WTC11 (cell line): ENCODE results near the gene AGAP3. TPM values are rescaled to one million over a fixed set of nuclear protein-coding genes. Genes with fewer than 3 reads are reported as not detected.

Experiments
- ATAC-seq: fragments of 200-7000 bp; cut with Tn5 transposase; 2 replicates; pipeline ENCODE4 v1.10.0; 2021; ENCODE audit warnings: mild to moderate bottlenecking, moderate library complexity
- CTCF ChIA-PET: fragments of 300-600 bp; sonication (Branson Sonifier 250); formaldehyde crosslinking; loops from one replicate; lab custom pipeline; 2021; ENCODE audit warnings: antibody characterized with exemption; lab: Charles Lee
- POLR2A ChIA-PET: fragments of 350-600 bp; sonication (Branson Sonifier 250); formaldehyde crosslinking; loops from one replicate; lab custom pipeline; 2021; ENCODE audit warnings: antibody characterized with exemption; lab: Charles Lee
- DNase-seq: peaks from one replicate; pipeline ENCODE4 v3.0.0; 2021; ENCODE audit warnings: low spot score
- H3K27ac Mint-ChIP-seq: 2 replicates; pipeline ENCODE4 v1.8.0; 2021; ENCODE audit warnings: mixed read lengths
- H3K27me3 Mint-ChIP-seq: 2 replicates; pipeline ENCODE4 v1.8.0; 2021; ENCODE audit warnings: low read depth, mild to moderate bottlenecking, moderate library complexity, mixed read lengths
- H3K36me3 Mint-ChIP-seq: 2 replicates; pipeline ENCODE4 v1.8.0; 2021; ENCODE audit warnings: mixed read lengths
- H3K4me1 Mint-ChIP-seq: 2 replicates; pipeline ENCODE4 v1.8.0; 2022; ENCODE audit warnings: mixed read lengths
- H3K4me3 Mint-ChIP-seq: 2 replicates; pipeline ENCODE4 v1.8.0; 2021; ENCODE audit warnings: mild to moderate bottlenecking, moderate library complexity, mixed read lengths
- H3K9me3 Mint-ChIP-seq: 2 replicates; pipeline ENCODE4 v1.8.0; 2021; ENCODE audit warnings: mixed read lengths
- ERG ChIP-seq: fragments of 250-450 bp; sonication (Bioruptor Pico); IDR thresholded peaks from 2 replicates; pipeline ENCODE4 v1.8.0; 2021; ENCODE audit warnings: mild to moderate bottlenecking
- FOXJ3 ChIP-seq: sonication (generic); formaldehyde crosslinking; IDR thresholded peaks from 2 replicates; pipeline ENCODE4 v1.9.0; 2021; ENCODE audit warnings: missing genetic modification reagents, mild to moderate bottlenecking, borderline replicate concordance
- KAT7 ChIP-seq: sonication (generic); formaldehyde crosslinking; IDR thresholded peaks from 2 replicates; pipeline ENCODE4 v1.8.1; 2023; ENCODE audit warnings: missing genetic modification reagents, mild to moderate bottlenecking, borderline replicate concordance
- STAT6 ChIP-seq: sonication (generic); formaldehyde crosslinking; conservative IDR thresholded peaks from 2 replicates; pipeline ENCODE4 v1.8.1; 2023; ENCODE audit warnings: mild to moderate bottlenecking, low read depth, missing genetic modification reagents, moderate library complexity
- TEAD1 ChIP-seq: sonication (generic); formaldehyde crosslinking; IDR thresholded peaks from 2 replicates; pipeline ENCODE4 v1.8.0; 2022; ENCODE audit warnings: mild to moderate bottlenecking, missing genetic modification reagents
- TP53 ChIP-seq: sonication (generic); formaldehyde crosslinking; IDR thresholded peaks from 2 replicates; pipeline ENCODE4 v1.8.1; 2023; ENCODE audit warnings: mild to moderate bottlenecking, missing genetic modification reagents
- ZNF121 ChIP-seq: sonication (generic); formaldehyde crosslinking; IDR thresholded peaks from 2 replicates; pipeline ENCODE4 v1.8.0; 2023; ENCODE audit warnings: missing genetic modification reagents
- ZNF263 ChIP-seq: sonication (generic); formaldehyde crosslinking; IDR thresholded peaks from 2 replicates; pipeline ENCODE4 v1.8.1; 2022; ENCODE audit warnings: low read depth, mild to moderate bottlenecking, moderate library complexity, missing genetic modification reagents
- ZNF532 ChIP-seq: fragments of 250-450 bp; sonication (Bioruptor Pico); IDR thresholded peaks from 2 replicates; pipeline ENCODE4 v1.9.0; 2021; ENCODE audit warnings: mild to moderate bottlenecking, borderline replicate concordance
- ZNF671 ChIP-seq: fragments of 250-450 bp; sonication (Bioruptor Pico); IDR thresholded peaks from 2 replicates; pipeline ENCODE4 v1.8.0; 2021; ENCODE audit warnings: mild to moderate bottlenecking
- total RNA-seq: library from RNA; stranded (reverse); gene quantifications from 3 replicates; pipeline ENCODE4 v1.2.3, GENCODE V29; 2021
- TF ChIP-seq, protein P1 (sequence below): sonication (generic); formaldehyde crosslinking; IDR thresholded peaks from 2 replicates; pipeline ENCODE4 v1.8.1; 2022; ENCODE audit warnings: low read depth, missing genetic modification reagents, borderline replicate concordance
- TF ChIP-seq, protein P2 (sequence below): fragments of 200-600 bp; IDR thresholded peaks from 2 replicates; pipeline ENCODE4 v1.8.0; 2022; ENCODE audit warnings: antibody characterized with exemption
- TF ChIP-seq, protein P3 (sequence below): sonication (generic); formaldehyde crosslinking; conservative IDR thresholded peaks from 2 replicates; pipeline ENCODE4 v1.8.1; 2022; ENCODE audit warnings: mild to moderate bottlenecking, missing genetic modification reagents

The AGAP3 gene
- total RNA-seq, 1 experiment from 2014 or later: 163 TPM

- TF ChIP-seq KAT7 (CRISPR knock-in tag) (no peak), TP53 (CRISPR knock-in tag) (no peak), ZNF121 (CRISPR knock-in tag) (no peak), ZNF671 (no peak), STAT6 (CRISPR knock-in tag) (no peak), ERG (CRISPR knock-in tag) (no peak), ZNF263 (no peak)
- TF ChIP-seq, protein P1, sequence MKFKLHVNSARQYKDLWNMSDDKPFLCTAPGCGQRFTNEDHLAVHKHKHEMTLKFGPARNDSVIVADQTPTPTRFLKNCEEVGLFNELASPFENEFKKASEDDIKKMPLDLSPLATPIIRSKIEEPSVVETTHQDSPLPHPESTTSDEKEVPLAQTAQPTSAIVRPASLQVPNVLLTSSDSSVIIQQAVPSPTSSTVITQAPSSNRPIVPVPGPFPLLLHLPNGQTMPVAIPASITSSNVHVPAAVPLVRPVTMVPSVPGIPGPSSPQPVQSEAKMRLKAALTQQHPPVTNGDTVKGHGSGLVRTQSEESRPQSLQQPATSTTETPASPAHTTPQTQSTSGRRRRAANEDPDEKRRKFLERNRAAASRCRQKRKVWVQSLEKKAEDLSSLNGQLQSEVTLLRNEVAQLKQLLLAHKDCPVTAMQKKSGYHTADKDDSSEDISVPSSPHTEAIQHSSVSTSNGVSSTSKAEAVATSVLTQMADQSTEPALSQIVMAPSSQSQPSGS (CRISPR knock-in tag): no peak
- TF ChIP-seq, protein P2, sequence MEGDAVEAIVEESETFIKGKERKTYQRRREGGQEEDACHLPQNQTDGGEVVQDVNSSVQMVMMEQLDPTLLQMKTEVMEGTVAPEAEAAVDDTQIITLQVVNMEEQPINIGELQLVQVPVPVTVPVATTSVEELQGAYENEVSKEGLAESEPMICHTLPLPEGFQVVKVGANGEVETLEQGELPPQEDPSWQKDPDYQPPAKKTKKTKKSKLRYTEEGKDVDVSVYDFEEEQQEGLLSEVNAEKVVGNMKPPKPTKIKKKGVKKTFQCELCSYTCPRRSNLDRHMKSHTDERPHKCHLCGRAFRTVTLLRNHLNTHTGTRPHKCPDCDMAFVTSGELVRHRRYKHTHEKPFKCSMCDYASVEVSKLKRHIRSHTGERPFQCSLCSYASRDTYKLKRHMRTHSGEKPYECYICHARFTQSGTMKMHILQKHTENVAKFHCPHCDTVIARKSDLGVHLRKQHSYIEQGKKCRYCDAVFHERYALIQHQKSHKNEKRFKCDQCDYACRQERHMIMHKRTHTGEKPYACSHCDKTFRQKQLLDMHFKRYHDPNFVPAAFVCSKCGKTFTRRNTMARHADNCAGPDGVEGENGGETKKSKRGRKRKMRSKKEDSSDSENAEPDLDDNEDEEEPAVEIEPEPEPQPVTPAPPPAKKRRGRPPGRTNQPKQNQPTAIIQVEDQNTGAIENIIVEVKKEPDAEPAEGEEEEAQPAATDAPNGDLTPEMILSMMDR: no peak
- TF ChIP-seq, protein P3, sequence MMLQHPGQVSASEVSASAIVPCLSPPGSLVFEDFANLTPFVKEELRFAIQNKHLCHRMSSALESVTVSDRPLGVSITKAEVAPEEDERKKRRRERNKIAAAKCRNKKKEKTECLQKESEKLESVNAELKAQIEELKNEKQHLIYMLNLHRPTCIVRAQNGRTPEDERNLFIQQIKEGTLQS (CRISPR knock-in tag): no peak
These were observed 39.4 kb upstream of the AGAP3 start (continued) for GRCh38 chr7:151046603-151047573.

DNA sequence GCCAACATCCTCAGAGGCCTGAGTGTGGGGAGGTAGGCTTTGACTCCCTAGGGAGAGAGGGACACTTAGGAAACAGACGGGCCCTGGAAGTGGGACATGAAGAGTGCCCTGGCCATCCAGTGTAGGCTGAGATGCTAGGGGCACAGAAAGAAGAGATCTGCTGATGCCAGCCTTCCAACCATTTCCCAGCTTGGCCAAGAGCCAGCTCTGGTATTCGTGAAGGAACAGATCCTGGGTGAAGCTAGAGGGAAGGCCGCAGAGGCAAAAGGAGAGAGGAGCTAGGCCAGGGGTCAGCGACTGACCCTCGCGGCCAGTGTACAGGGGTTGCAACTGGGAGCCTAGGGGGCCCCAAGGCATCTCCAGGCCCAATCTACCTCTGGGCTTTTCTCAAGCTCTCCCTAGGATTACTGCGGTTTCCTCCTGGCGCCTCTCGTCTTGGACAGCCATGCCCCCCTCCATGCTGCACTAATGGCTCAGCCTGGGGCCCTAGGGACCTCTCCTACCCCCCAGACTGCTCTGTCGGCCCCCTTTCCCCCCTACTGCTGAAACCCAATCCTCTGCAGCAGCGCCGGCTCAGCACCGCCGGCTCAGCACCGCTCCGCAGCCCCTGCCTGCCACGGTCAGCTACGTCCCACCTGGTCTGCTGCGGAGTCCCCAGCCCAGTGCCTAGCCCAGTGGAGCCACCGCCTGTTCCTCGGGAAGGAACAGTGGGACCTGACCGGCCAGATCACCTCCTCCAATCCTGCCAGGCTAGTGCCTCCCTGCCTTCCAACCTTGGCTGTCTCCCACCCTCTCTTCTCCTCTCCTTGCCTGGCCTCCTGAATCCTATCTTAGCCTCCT lies 38.1 kb upstream of the AGAP3 start, which contains the start of gene ASIC3:
Gene ASIC3, plus strand, starts transcription at position 556 of the 840 bp plus-strand sequence. CDS start 355 bp downstream, outside the sequence.
- Mint-ChIP-seq H3K4me3 (no peak within 1 kb of the TSS), H3K27me3 (peaks cover 34% of the 10 kb centered on the region), H3K4me1 (0 out of 2 replicates have a peak, but pooled peaks cover 2% of the 10 kb centered on the region)
- ATAC-seq: no peak
- TF ChIP-seq ZNF532 (CRISPR knock-in tag) (no peak), TEAD1 (CRISPR knock-in tag) (no peak), FOXJ3 (CRISPR knock-in tag) (no peak)
- TF ChIP-seq, all 79 proteins: peak for 0
- DNase-seq: no peak
- Mint-ChIP-seq H3K36me3 (no peaks in the 10 kb centered on the region), H3K27ac (no peak within 1 kb of the TSS), H3K9me3 (no peaks in the 10 kb centered on the region)
- CTCF ChIA-PET: interaction anchor here (0.9 to 1.3 kb wide), 3 partner anchors 30 to 76 kb away, joined by 3 read pairs; no protein-coding TSS in a partner anchor
- POLR2A ChIA-PET: no interaction called here
